HG03571 (cell line): ENCODE measurements around the gene ITM2A.

Experiments
- ATAC-seq: cut with Tn5 transposase; IDR thresholded peaks from one replicate; pipeline ENCODE4 v1.9.1; 2021; ENCODE audit not compliant: unreplicated experiment

The ITM2A gene

GRCh38 chrX:79325263-79325958 lies 41.7 kb downstream of the ITM2A start:
- no peak for ATAC-seq
